WTC11 (cell line): Measurements from ENCODE around the gene NECAB2. TPM values are rescaled to one million over a fixed set of nuclear protein-coding genes. Genes with fewer than 3 reads are reported as not detected.

ENCODE experiments used
- ATAC-seq: fragments of 200-7000 bp; cut with Tn5 transposase; 2 replicates; pipeline ENCODE4 v1.10.0; 2021; ENCODE audit warnings: mild to moderate bottlenecking, moderate library complexity
- CTCF ChIA-PET: fragments of 300-600 bp; sonication (Branson Sonifier 250); formaldehyde crosslinking; loops from one replicate; lab custom pipeline; 2021; ENCODE audit warnings: antibody characterized with exemption; lab: Charles Lee
- POLR2A ChIA-PET: fragments of 350-600 bp; sonication (Branson Sonifier 250); formaldehyde crosslinking; loops from one replicate; lab custom pipeline; 2021; ENCODE audit warnings: antibody characterized with exemption; lab: Charles Lee
- DNase-seq: peaks from one replicate; pipeline ENCODE4 v3.0.0; 2021; ENCODE audit warnings: low spot score
- H3K27ac Mint-ChIP-seq: 2 replicates; pipeline ENCODE4 v1.8.0; 2021; ENCODE audit warnings: mixed read lengths
- H3K27me3 Mint-ChIP-seq: 2 replicates; pipeline ENCODE4 v1.8.0; 2021; ENCODE audit warnings: low read depth, mild to moderate bottlenecking, moderate library complexity, mixed read lengths
- H3K36me3 Mint-ChIP-seq: 2 replicates; pipeline ENCODE4 v1.8.0; 2021; ENCODE audit warnings: mixed read lengths
- H3K4me1 Mint-ChIP-seq: 2 replicates; pipeline ENCODE4 v1.8.0; 2022; ENCODE audit warnings: mixed read lengths
- H3K4me3 Mint-ChIP-seq: 2 replicates; pipeline ENCODE4 v1.8.0; 2021; ENCODE audit warnings: mild to moderate bottlenecking, moderate library complexity, mixed read lengths
- H3K9me3 Mint-ChIP-seq: 2 replicates; pipeline ENCODE4 v1.8.0; 2021; ENCODE audit warnings: mixed read lengths
- ATF1 ChIP-seq: sonication (generic); formaldehyde crosslinking; IDR thresholded peaks from 2 replicates; pipeline ENCODE4 v1.8.1; 2023; ENCODE audit warnings: mild to moderate bottlenecking, moderate library complexity, missing genetic modification reagents
- FOXJ3 ChIP-seq: sonication (generic); formaldehyde crosslinking; IDR thresholded peaks from 2 replicates; pipeline ENCODE4 v1.9.0; 2021; ENCODE audit warnings: missing genetic modification reagents, mild to moderate bottlenecking, borderline replicate concordance
- GTF2I ChIP-seq: fragments of 250-450 bp; sonication (Bioruptor Pico); conservative IDR thresholded peaks from 2 replicates; pipeline ENCODE4 v1.4.0; 2021; ENCODE audit warnings: mild to moderate bottlenecking
- RELA ChIP-seq: sonication (generic); formaldehyde crosslinking; IDR thresholded peaks from 2 replicates; pipeline ENCODE4 v1.8.1; 2022; ENCODE audit warnings: missing genetic modification reagents, mild to moderate bottlenecking, borderline replicate concordance
- TEAD4 ChIP-seq: sonication (generic); formaldehyde crosslinking; IDR thresholded peaks from 2 replicates; pipeline ENCODE4 v1.8.0; 2022; ENCODE audit warnings: mild to moderate bottlenecking, missing genetic modification reagents
- ZNF423 ChIP-seq: fragments of 250-450 bp; sonication (Bioruptor Pico); IDR thresholded peaks from 2 replicates; pipeline ENCODE4 v2.1.2; 2022; ENCODE audit warnings: mild to moderate bottlenecking, moderate library complexity
- total RNA-seq: library from RNA; stranded (reverse); gene quantifications from 3 replicates; pipeline ENCODE4 v1.2.3, GENCODE V29; 2021
- TF ChIP-seq, protein P1 (sequence below): sonication (generic); formaldehyde crosslinking; IDR thresholded peaks from 2 replicates; pipeline ENCODE4 v1.8.0; 2022; ENCODE audit warnings: mild to moderate bottlenecking, missing genetic modification reagents
- TF ChIP-seq, protein P2 (sequence below): sonication (generic); formaldehyde crosslinking; IDR thresholded peaks from 2 replicates; pipeline ENCODE4 v1.8.1; 2022; ENCODE audit warnings: low read depth, mild to moderate bottlenecking, moderate library complexity, missing genetic modification reagents, borderline replicate concordance
- TF ChIP-seq, protein P3 (sequence below): sonication (generic); formaldehyde crosslinking; IDR thresholded peaks from 2 replicates; pipeline ENCODE4 v1.8.1; 2023; ENCODE audit warnings: mild to moderate bottlenecking, moderate library complexity, missing genetic modification reagents
- TF ChIP-seq, protein P4 (sequence below): fragments of 250-450 bp; sonication (Bioruptor Pico); IDR thresholded peaks from 2 replicates; pipeline ENCODE4 v1.9.0; 2021; ENCODE audit warnings: mild to moderate bottlenecking
- TF ChIP-seq, protein P5 (sequence below): fragments of 250-450 bp; sonication (Bioruptor Pico); conservative IDR thresholded peaks from 2 replicates; pipeline ENCODE4 v1.9.0; 2021; ENCODE audit warnings: mild to moderate bottlenecking
- TF ChIP-seq, protein P6 (sequence below): fragments of 250-450 bp; sonication (Bioruptor Pico); IDR thresholded peaks from 2 replicates; pipeline ENCODE4 v1.8.0; 2021; ENCODE audit warnings: mild to moderate bottlenecking

NECAB2 gene
- total RNA-seq, 1 experiment from 2014 or later, result 2.9 TPM

DNA sequence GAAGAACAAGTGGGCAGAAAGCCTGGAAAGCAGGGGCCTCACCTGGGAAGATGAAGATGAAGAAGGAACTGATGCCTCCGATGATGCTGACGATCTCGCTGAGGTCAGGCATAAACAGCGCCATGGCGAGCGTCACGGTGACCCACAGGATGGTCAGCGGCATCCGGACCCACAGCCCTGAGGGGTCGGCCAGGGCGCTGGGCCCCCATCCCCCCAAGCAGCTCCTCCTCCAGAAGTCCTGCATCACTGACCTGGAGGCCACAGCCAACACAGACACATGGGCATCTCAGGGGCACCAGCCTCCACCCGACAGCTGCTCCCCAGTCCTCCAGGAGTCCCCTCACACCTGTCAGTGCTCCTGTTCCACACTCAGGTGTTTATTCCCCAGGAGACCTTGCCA is 48.4 kb downstream of the NECAB2 start:
- Mint-ChIP-seq H3K4me3 (no peak overlapping the region), H3K36me3 (peaks cover 3% of the 10 kb centered on the region), H3K4me1 (peaks cover 6% of the 10 kb centered on the region), H3K27me3 (peaks cover 11% of the 10 kb centered on the region; the same call in 1 of the 2 replicates), H3K27ac (no peak overlapping the region), H3K9me3 (peaks cover 7% of the 10 kb centered on the region)
- ChIA-PET CTCF (no interaction called here), POLR2A (no interaction called here)
- TF ChIP-seq, protein P1, sequence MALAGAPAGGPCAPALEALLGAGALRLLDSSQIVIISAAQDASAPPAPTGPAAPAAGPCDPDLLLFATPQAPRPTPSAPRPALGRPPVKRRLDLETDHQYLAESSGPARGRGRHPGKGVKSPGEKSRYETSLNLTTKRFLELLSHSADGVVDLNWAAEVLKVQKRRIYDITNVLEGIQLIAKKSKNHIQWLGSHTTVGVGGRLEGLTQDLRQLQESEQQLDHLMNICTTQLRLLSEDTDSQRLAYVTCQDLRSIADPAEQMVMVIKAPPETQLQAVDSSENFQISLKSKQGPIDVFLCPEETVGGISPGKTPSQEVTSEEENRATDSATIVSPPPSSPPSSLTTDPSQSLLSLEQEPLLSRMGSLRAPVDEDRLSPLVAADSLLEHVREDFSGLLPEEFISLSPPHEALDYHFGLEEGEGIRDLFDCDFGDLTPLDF, result no peak
- TF ChIP-seq RELA (CRISPR knock-in tag) (no peak), GTF2I (CRISPR knock-in tag) (no peak)
- TF ChIP-seq, protein P2, sequence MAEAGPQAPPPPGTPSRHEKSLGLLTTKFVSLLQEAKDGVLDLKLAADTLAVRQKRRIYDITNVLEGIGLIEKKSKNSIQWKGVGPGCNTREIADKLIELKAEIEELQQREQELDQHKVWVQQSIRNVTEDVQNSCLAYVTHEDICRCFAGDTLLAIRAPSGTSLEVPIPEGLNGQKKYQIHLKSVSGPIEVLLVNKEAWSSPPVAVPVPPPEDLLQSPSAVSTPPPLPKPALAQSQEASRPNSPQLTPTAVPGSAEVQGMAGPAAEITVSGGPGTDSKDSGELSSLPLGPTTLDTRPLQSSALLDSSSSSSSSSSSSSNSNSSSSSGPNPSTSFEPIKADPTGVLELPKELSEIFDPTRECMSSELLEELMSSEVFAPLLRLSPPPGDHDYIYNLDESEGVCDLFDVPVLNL (CRISPR knock-in tag), result no peak
- TF ChIP-seq, protein P3, sequence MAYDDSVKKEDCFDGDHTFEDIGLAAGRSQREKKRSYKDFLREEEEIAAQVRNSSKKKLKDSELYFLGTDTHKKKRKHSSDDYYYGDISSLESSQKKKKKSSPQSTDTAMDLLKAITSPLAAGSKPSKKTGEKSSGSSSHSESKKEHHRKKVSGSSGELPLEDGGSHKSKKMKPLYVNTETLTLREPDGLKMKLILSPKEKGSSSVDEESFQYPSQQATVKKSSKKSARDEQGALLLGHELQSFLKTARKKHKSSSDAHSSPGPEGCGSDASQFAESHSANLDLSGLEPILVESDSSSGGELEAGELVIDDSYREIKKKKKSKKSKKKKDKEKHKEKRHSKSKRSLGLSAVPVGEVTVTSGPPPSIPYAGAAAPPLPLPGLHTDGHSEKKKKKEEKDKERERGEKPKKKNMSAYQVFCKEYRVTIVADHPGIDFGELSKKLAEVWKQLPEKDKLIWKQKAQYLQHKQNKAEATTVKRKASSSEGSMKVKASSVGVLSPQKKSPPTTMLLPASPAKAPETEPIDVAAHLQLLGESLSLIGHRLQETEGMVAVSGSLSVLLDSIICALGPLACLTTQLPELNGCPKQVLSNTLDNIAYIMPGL (CRISPR knock-in tag), result no peak
- DNase-seq (no peak), ATAC-seq (no peak)

DNA sequence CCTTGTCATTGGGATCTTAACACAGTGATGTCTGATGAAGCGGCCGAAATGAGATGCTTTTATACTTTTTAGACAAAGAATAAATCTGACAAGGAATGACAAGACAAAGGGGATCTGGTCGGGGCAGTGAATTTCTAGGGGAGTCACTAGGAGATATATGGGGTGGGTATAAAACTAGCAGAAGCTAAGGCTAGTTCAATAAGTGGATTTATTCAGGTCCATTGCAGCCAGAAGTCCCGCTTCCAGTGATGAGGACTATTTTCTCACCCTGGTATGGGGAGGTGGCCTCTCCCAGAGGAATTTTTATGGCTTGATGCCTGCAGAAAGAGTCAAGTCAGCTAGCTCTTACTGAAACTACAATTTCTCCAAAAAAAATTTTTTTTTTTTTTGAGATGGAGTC is 50.7 kb downstream of the NECAB2 start:
- peaks cover 17% of the 10 kb centered on the region for H3K4me1 Mint-ChIP-seq
- no peak overlapping the region for H3K4me3 Mint-ChIP-seq
- peaks cover 14% of the 10 kb centered on the region for H3K36me3 Mint-ChIP-seq
- POLR2A ChIA-PET, result interaction anchor here (0.6 kb wide), 1 partner anchor 10 kb away, joined by 6 read pairs; no protein-coding TSS in a partner anchor
- peaks cover 15% of the 10 kb centered on the region for H3K9me3 Mint-ChIP-seq
- TF ChIP-seq TEAD4 (CRISPR knock-in tag) (no peak), ZNF423 (CRISPR knock-in tag) (no peak), ATF1 (CRISPR knock-in tag) (no peak), FOXJ3 (CRISPR knock-in tag) (no peak)
- TF ChIP-seq, protein P4, sequence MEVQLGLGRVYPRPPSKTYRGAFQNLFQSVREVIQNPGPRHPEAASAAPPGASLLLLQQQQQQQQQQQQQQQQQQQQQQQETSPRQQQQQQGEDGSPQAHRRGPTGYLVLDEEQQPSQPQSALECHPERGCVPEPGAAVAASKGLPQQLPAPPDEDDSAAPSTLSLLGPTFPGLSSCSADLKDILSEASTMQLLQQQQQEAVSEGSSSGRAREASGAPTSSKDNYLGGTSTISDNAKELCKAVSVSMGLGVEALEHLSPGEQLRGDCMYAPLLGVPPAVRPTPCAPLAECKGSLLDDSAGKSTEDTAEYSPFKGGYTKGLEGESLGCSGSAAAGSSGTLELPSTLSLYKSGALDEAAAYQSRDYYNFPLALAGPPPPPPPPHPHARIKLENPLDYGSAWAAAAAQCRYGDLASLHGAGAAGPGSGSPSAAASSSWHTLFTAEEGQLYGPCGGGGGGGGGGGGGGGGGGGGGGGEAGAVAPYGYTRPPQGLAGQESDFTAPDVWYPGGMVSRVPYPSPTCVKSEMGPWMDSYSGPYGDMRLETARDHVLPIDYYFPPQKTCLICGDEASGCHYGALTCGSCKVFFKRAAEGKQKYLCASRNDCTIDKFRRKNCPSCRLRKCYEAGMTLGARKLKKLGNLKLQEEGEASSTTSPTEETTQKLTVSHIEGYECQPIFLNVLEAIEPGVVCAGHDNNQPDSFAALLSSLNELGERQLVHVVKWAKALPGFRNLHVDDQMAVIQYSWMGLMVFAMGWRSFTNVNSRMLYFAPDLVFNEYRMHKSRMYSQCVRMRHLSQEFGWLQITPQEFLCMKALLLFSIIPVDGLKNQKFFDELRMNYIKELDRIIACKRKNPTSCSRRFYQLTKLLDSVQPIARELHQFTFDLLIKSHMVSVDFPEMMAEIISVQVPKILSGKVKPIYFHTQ (CRISPR knock-in tag), result no peak
- TF ChIP-seq, protein P2 (CRISPR knock-in tag), result no peak
- TF ChIP-seq, protein P5, sequence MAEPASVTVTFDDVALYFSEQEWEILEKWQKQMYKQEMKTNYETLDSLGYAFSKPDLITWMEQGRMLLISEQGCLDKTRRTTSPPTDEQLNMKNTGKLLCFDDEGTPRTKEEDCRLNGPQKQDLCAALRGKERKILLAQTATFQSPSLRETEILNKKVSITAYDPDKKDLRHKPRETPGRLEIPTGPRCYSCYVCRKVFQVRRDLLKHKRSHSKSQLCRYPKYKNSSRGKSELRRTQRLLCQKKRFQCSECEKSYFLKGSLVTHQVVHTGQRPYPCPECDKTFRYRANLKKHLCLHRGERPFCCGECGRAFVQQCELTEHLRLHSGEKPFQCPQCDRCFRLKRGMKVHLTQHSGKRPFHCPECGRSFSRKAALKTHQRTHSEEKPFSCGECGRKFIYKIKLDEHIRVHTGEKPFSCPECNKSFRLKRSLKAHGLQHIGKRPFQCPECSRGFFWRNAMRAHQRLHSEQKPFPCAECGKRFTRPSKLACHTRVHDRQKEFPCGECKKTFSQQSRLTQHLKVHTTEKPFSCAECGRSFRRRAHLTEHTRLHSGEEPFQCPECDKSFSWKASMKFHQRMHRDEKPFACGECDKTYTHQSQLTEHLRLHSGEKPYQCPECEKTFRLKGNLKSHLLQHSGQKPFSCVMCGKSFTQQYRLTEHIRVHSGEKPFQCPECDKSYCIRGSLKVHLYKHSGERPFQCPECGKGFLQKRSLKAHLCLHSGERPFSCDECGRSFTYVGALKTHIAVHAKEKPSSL (CRISPR knock-in tag), result no peak
- TF ChIP-seq, protein P1, result no peak
- TF ChIP-seq, protein P6, sequence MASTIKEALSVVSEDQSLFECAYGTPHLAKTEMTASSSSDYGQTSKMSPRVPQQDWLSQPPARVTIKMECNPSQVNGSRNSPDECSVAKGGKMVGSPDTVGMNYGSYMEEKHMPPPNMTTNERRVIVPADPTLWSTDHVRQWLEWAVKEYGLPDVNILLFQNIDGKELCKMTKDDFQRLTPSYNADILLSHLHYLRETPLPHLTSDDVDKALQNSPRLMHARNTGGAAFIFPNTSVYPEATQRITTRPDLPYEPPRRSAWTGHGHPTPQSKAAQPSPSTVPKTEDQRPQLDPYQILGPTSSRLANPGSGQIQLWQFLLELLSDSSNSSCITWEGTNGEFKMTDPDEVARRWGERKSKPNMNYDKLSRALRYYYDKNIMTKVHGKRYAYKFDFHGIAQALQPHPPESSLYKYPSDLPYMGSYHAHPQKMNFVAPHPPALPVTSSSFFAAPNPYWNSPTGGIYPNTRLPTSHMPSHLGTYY (CRISPR knock-in tag), result no peak
- DNase-seq (no peak), ATAC-seq (no peak)
- H3K27ac Mint-ChIP-seq, result no peak overlapping the region
- CTCF ChIA-PET, result interaction anchor here (0.6 kb wide), 1 partner anchor 12 kb away, joined by 3 read pairs; no protein-coding TSS in a partner anchor
- peaks cover 18% of the 10 kb centered on the region for H3K27me3 Mint-ChIP-seq
